Mesenteric fat pad (tissue), 1 donor: ENCODE measurements around the gene TTI1. TPM values are rescaled to one million over a fixed set of nuclear protein-coding genes. Genes with fewer than 3 reads are reported as not detected.

Experiments
- DNase-seq: peaks from one replicate; pipeline ENCODE4 v3.0.0-alpha.2; 2020; ENCODE audit warnings: low spot score
- total RNA-seq: library from RNA; stranded (reverse); fragmentation: NEBNext Ultra II Directional; extraction: Animal tissue kit (Norgen Biotek cat#: 25700); gene quantifications from one replicate; pipeline ENCODE4 v1.2.1, GENCODE V29; 2021
- donor health status: DM: yes; HTN: yes; CAD: no.

TTI1 gene
- total RNA-seq, 1 donor from 2014 or later = 10.9 TPM

- DNase-seq = no peak
Observed at GRCh38 chr20:37989601-37990295, 43.5 kb downstream of the TTI1 start.

GRCh38 chr20:37988306-37988954 is 44.8 kb downstream of the TTI1 start:
- no peak for DNase-seq

GRCh38 chr20:37987602-37988290 is 45.5 kb downstream of the TTI1 start:
- no peak for DNase-seq

GRCh38 chr20:37986873-37987601 is 46.2 kb downstream of the TTI1 start:
- no peak for DNase-seq

GRCh38 chr20:37986044-37986858 is 47.0 kb downstream of the TTI1 start:
- DNase-seq = no peak

- no peak for DNase-seq
Observed at GRCh38 chr20:37984018-37984785, 49.1 kb downstream of the TTI1 start.

GRCh38 chr20:37983286-37983685 is 50.0 kb downstream of the TTI1 start:
- no peak for DNase-seq

- DNase-seq = no peak
Observed at GRCh38 chr20:37981568-37981967, 51.7 kb downstream of the TTI1 start.

GRCh38 chr20:37980876-37981275 is 52.4 kb downstream of the TTI1 start:
- no peak for DNase-seq

GRCh38 chr20:37980383-37980782 is 52.9 kb downstream of the TTI1 start:
- no peak for DNase-seq

- no peak for DNase-seq
Observed at GRCh38 chr20:37979021-37979985, 54.0 kb downstream of the TTI1 start.

GRCh38 chr20:37977786-37978185 is 55.5 kb downstream of the TTI1 start:
- DNase-seq = no peak

GRCh38 chr20:37977338-37977737 is 55.9 kb downstream of the TTI1 start:
- DNase-seq = no peak

GRCh38 chr20:37976887-37977286 is 56.4 kb downstream of the TTI1 start:
- DNase-seq = no peak

- DNase-seq = no peak
Observed at GRCh38 chr20:37973059-37973910, 60.0 kb downstream of the TTI1 start.

GRCh38 chr20:37972256-37973058 is 60.8 kb downstream of the TTI1 start:
- DNase-seq = no peak

GRCh38 chr20:37971561-37972127 is 61.6 kb downstream of the TTI1 start:
- no peak for DNase-seq
